Uterus (tissue), 4 donors: ENCODE results near the gene KRTAP25-1. TPM values are rescaled to one million over a fixed set of nuclear protein-coding genes. Genes with fewer than 3 reads are reported as not detected.

Experiments used
- DNase-seq, 2 donors: peaks; one replicate each; pipeline ENCODE4 v3.0.0-alpha.2; 2019 to 2020
- H3K27ac ChIP-seq, 2 donors: fragments of 200-600 bp; sonication (generic); 1 replicate in 1 of 2; 2 replicates in 1 of 2; pipeline ENCODE4 v1.5.1; 2016 to 2018
- H3K27me3 ChIP-seq, 2 donors: fragments of 200-600 bp; sonication (generic); one replicate each; pipeline ENCODE4 v1.5.1; 2018 to 2019; ENCODE audit warnings: control low read depth in 1 of 2
- H3K36me3 ChIP-seq, 2 donors: fragments of 200-600 bp; sonication (generic); one replicate each; pipeline ENCODE4 v1.5.1; 2019; ENCODE audit warnings: control low read depth in 1 of 2
- H3K4me1 ChIP-seq, 2 donors: fragments of 200-600 bp; sonication (generic); one replicate each; pipeline ENCODE4 v1.5.1; 2018 to 2019; ENCODE audit warnings: control low read depth in 1 of 2
- H3K4me3 ChIP-seq, 2 donors: fragments of 200-600 bp; sonication (generic); 1 replicate in 1 of 2; 2 replicates in 1 of 2; pipeline ENCODE4 v1.5.1; 2018 to 2019; ENCODE audit warnings: mild to moderate bottlenecking in 1 of 2
- H3K9me3 ChIP-seq, 2 donors: fragments of 200-600 bp; sonication (generic); one replicate each; pipeline ENCODE4 v1.5.1; 2019; ENCODE audit warnings: control low read depth in 1 of 2
- POLR2A ChIP-seq, 2 donors: fragments of 450-650 bp; IDR thresholded peaks; one replicate each; pipeline ENCODE4 v1.6.1; 2016; ENCODE audit warnings: antibody characterized with exemption in 2 of 2, mild to moderate bottlenecking in 1 of 2, moderate library complexity in 1 of 2
- intact Hi-C: fragments of 100-400 bp; cut with DNase I; formaldehyde crosslinking; loops from one replicate; pipeline ENCODE4 v1.15.1; 2023; ENCODE audit warnings: low total_unique reads
- total RNA-seq, 4 donors: library from RNA; depleted of rRNA in 3 of 4; stranded (reverse); fragments of >200 nt in 3 of 4; gene quantifications; one replicate each; pipeline versions ENCODE4 v1.1.0 to v1.2.4, GENCODE V29; 2014 to 2023
- TF ChIP-seq, protein P1 (sequence below), 4 experiments: fragments of 200-600 bp in 2 of 4; fragments of 450-650 bp in 2 of 4; sonication (generic) in 2 of 4; IDR thresholded peaks; one replicate each; pipeline ENCODE4 v1.5.1; 2016 to 2019; ENCODE audit warnings: antibody characterized with exemption in 4 of 4, mild to moderate bottlenecking in 2 of 4, moderate library complexity in 1 of 4
- donor health status: DM: yes; HTN: yes; CAD: no.

Gene KRTAP25-1
- total RNA-seq, 4 donors from 2014 or later, result not detected

DNA sequence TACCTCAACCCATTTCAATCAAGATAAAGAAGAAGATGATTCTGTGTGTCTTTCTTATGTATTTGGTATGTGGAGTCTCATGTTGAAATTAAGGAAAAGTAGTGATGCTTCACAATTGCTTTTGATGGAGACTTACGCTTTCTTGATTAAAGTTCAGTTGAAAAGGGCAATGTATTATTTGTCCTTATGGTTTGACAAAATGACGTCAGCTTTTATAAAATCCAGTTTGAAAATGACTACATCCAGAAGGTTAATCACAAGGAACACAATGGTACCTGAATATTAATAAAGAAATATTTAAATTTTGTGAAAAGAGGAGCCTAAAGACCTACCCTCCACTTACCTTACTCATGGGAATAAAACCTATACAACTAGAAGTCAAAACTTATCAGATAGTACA, 26.4 kb upstream of the KRTAP25-1 start:
- Histone ChIP-seq H3K4me1 (no peaks in the 10 kb centered on the region), H3K27ac (no peak overlapping the region), H3K36me3 (no peaks in the 10 kb centered on the region), H3K4me3 (no peak overlapping the region), H3K9me3 (no peaks in the 10 kb centered on the region), H3K27me3 (no peaks in the 10 kb centered on the region)
- no peak for TF ChIP-seq POLR2A (IDR thresholded peaks at IDR 0.05)
- TF ChIP-seq, protein P1, sequence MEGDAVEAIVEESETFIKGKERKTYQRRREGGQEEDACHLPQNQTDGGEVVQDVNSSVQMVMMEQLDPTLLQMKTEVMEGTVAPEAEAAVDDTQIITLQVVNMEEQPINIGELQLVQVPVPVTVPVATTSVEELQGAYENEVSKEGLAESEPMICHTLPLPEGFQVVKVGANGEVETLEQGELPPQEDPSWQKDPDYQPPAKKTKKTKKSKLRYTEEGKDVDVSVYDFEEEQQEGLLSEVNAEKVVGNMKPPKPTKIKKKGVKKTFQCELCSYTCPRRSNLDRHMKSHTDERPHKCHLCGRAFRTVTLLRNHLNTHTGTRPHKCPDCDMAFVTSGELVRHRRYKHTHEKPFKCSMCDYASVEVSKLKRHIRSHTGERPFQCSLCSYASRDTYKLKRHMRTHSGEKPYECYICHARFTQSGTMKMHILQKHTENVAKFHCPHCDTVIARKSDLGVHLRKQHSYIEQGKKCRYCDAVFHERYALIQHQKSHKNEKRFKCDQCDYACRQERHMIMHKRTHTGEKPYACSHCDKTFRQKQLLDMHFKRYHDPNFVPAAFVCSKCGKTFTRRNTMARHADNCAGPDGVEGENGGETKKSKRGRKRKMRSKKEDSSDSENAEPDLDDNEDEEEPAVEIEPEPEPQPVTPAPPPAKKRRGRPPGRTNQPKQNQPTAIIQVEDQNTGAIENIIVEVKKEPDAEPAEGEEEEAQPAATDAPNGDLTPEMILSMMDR (IDR thresholded peaks at IDR 0.05), result no peak
- intact Hi-C loops, result no loop called here
- DNase-seq, result no peak

DNA sequence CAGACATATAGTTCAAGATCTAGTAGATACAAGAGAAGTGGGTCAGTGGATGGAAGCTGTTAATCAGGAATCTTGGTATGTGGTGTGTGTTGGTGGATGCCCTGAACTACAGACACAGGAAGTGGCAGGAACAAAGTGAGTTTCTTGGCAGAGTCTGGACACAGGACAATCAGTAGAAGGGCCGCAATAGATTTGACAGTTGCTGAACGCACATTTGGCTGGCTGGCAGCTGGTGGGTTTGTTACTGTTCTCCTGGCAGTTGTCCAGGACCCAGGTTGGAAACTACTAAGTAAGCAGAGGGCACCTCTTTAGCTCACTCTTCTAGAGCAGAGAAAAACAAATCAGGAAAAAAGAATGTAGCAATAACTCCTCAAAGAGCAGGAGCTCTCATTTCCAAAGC, 17.6 kb upstream of the KRTAP25-1 start:
- intact Hi-C loops, result no loop called here
- no peaks in the 10 kb centered on the region for H3K27me3 ChIP-seq
- no peaks in the 10 kb centered on the region for H3K36me3 ChIP-seq
- no peak for TF ChIP-seq POLR2A (IDR thresholded peaks at IDR 0.05)
- TF ChIP-seq, protein P1 (IDR thresholded peaks at IDR 0.05), result no peak
- no peak overlapping the region for H3K27ac ChIP-seq
- H3K4me3 ChIP-seq, result no peak overlapping the region
- no peaks in the 10 kb centered on the region for H3K4me1 ChIP-seq
- DNase-seq, result no peak
- no peaks in the 10 kb centered on the region for H3K9me3 ChIP-seq

DNA sequence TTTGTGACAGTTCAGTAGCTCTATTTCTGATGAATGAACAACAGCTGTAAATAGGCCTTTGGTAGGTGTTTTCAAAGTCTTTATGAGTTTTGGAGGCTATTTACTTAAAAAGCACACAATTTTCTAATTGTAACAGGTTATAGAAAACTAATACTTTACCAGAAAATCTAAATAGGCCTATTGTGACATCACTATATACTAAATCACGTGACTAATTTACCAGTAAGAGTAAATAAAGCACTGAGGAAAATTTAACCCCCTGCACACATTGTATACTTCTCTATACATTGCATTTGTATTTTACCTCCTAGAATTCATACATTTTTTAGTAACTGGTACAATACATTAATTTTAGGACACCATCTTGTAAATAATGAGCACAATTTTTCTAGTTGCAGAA, 15.8 kb upstream of the KRTAP25-1 start:
- intact Hi-C loops, result no loop called here
- no peak for DNase-seq
- Histone ChIP-seq H3K4me1 (no peaks in the 10 kb centered on the region), H3K4me3 (no peak overlapping the region), H3K9me3 (no peaks in the 10 kb centered on the region), H3K27ac (no peak overlapping the region), H3K36me3 (no peaks in the 10 kb centered on the region), H3K27me3 (no peaks in the 10 kb centered on the region)
- TF ChIP-seq, protein P1 (IDR thresholded peaks at IDR 0.05), result no peak
- no peak for TF ChIP-seq POLR2A (IDR thresholded peaks at IDR 0.05)

DNA sequence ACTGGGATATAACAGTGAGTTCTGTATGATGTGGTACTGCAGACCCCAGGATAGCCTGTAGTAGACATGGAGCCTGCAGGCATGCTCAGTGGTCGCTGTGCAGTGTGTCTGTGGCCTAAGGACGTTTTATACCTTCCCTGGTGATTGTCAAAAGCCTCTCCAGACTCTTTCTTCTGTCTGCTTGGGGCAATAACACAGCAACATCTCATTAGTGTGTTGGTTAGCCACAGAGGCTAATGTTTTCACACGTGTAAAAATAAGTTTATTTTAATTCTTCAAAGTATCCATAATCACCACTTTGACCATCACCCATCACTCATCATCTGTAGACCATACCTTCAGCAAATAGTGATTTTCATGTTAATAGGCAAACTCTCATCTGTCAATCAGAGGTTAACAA, 6.5 kb downstream of the KRTAP25-1 start, which contains the start of gene KRTAP24-1:
Gene KRTAP24-1, minus strand, starts transcription at position 101 of the 400 bp plus-strand sequence. Its CDS starts 18 bp downstream, at position 83.
- H3K36me3 ChIP-seq, result no peaks in the 10 kb centered on the region
- H3K27ac ChIP-seq, result no peak within 1 kb of the TSS
- H3K27me3 ChIP-seq, result no peaks in the 10 kb centered on the region
- H3K4me3 ChIP-seq, result no peak within 1 kb of the TSS
- no peak for DNase-seq
- no peaks in the 10 kb centered on the region for H3K4me1 ChIP-seq
- H3K9me3 ChIP-seq, result no peaks in the 10 kb centered on the region
- no peak for TF ChIP-seq POLR2A (IDR thresholded peaks at IDR 0.05)
- TF ChIP-seq, protein P1 (IDR thresholded peaks at IDR 0.05), result no peak
- intact Hi-C loops, result no loop called here

DNA sequence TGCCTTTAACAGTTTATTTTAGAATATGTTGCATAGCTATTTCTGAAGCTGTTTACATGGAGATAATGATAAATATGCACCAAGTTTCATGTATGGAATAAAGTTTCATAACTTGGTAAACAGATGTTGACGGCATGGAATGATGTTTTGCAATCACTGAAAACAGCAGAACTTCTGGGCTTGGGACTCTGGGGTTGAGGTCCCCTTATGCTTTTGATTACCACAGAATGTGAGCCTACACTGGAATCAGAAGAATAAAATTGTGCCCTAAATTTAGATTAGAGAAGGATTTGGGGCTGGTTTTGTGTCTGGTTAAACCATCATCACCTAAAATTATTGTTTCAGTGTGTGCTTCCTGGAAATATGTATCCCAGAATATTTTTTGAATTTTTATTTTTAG, 17.7 kb downstream of the KRTAP25-1 start:
- Histone ChIP-seq H3K4me3 (no peak overlapping the region), H3K36me3 (no peaks in the 10 kb centered on the region), H3K27ac (no peak overlapping the region), H3K4me1 (no peaks in the 10 kb centered on the region), H3K9me3 (no peaks in the 10 kb centered on the region), H3K27me3 (no peaks in the 10 kb centered on the region)
- TF ChIP-seq, protein P1 (IDR thresholded peaks at IDR 0.05), result no peak
- TF ChIP-seq POLR2A (IDR thresholded peaks at IDR 0.05), result no peak
- intact Hi-C loops, result no loop called here
- DNase-seq, result no peak
